ENCODE measurements around the gene PRKAG1. TPM values are rescaled to one million over a fixed set of nuclear protein-coding genes. Genes with fewer than 3 reads are reported as not detected.
"Not testable (repeated sequence)": the region's sequence is repeated elsewhere in the genome, so short reads cannot be mapped to it uniquely, and the experiment has no call there.

Gene PRKAG1
- total RNA-seq (ENCODE audit: unreplicated experiment), result 58.2 TPM
- long read RNA-seq, transcript PRKAG1-206 (12 exons, 1,699 nt), result major isoform, 17 of 27 reads
- long read RNA-seq, partial matches to known transcripts, result 1 of 27 reads
- long read RNA-seq, other reads (novel, unspliced or antisense), result 6 of 27 reads

GRCh38 chr12:49018261-49019119 is at the start of gene PRKAG1:
Gene PRKAG1 (minus strand): TSS chr12:49018776. CDS start chr12:49018740, 36 bp downstream.
- H3K4me1 Mint-ChIP-seq (ENCODE audit: low read depth, unreplicated experiment), result peaks cover 10% of the 10 kb centered on the region
- H3K4me3 Mint-ChIP-seq (ENCODE audit: unreplicated experiment), result peak within 1 kb of the TSS; percentile 89
- H3K27ac Mint-ChIP-seq (ENCODE audit: unreplicated experiment), result peak within 1 kb of the TSS; percentile 99
- DNase-seq, result peak; percentile 97
- TF ChIP-seq CTCF (IDR thresholded peaks at IDR 0.05; ENCODE audit: partially characterized antibody, unreplicated experiment), result peak; percentile 52
- peaks cover 7% of the 10 kb centered on the region for H3K27me3 Mint-ChIP-seq (ENCODE audit: unreplicated experiment)
- peaks cover 7% of the 10 kb centered on the region for H3K9me3 Mint-ChIP-seq (ENCODE audit: unreplicated experiment)
- peaks cover 6% of the 10 kb centered on the region for H3K36me3 Mint-ChIP-seq (ENCODE audit: unreplicated experiment)

- no peak for TF ChIP-seq CTCF (IDR thresholded peaks at IDR 0.05; ENCODE audit: partially characterized antibody, unreplicated experiment)
- H3K27me3 Mint-ChIP-seq (ENCODE audit: unreplicated experiment), result peaks cover 7% of the 10 kb centered on the region
- H3K27ac Mint-ChIP-seq (ENCODE audit: unreplicated experiment), result no peak overlapping the region
- peaks cover 11% of the 10 kb centered on the region for H3K4me1 Mint-ChIP-seq (ENCODE audit: low read depth, unreplicated experiment)
- DNase-seq, result no peak
- no peak overlapping the region for H3K4me3 Mint-ChIP-seq (ENCODE audit: unreplicated experiment)
- no peaks in the 10 kb centered on the region for H3K36me3 Mint-ChIP-seq (ENCODE audit: unreplicated experiment)
- peaks cover 3% of the 10 kb centered on the region for H3K9me3 Mint-ChIP-seq (ENCODE audit: unreplicated experiment)
Observed at GRCh38 chr12:49066120-49066519, 47.5 kb upstream of the PRKAG1 start.

- no peak overlapping the region for H3K4me3 Mint-ChIP-seq (ENCODE audit: unreplicated experiment)
- no peak for DNase-seq
- H3K4me1 Mint-ChIP-seq (ENCODE audit: low read depth, unreplicated experiment), result peaks cover 11% of the 10 kb centered on the region
- H3K27me3 Mint-ChIP-seq (ENCODE audit: unreplicated experiment), result peaks cover 8% of the 10 kb centered on the region
- TF ChIP-seq CTCF (IDR thresholded peaks at IDR 0.05; ENCODE audit: partially characterized antibody, unreplicated experiment), result no peak
- no peaks in the 10 kb centered on the region for H3K36me3 Mint-ChIP-seq (ENCODE audit: unreplicated experiment)
- H3K27ac Mint-ChIP-seq (ENCODE audit: unreplicated experiment), result no peak overlapping the region
- H3K9me3 Mint-ChIP-seq (ENCODE audit: unreplicated experiment), result peaks cover 4% of the 10 kb centered on the region
Observed at GRCh38 chr12:49064767-49065152, 46.2 kb upstream of the PRKAG1 start.

GRCh38 chr12:49061916-49062315 is 43.3 kb upstream of the PRKAG1 start:
- Mint-ChIP-seq H3K27me3 (ENCODE audit: unreplicated experiment) (peaks cover 16% of the 10 kb centered on the region), H3K4me1 (ENCODE audit: low read depth, unreplicated experiment) (peaks cover 12% of the 10 kb centered on the region)
- not testable (repeated sequence) for DNase-seq; H3K27ac Mint-ChIP-seq (ENCODE audit: unreplicated experiment); H3K4me3 Mint-ChIP-seq (ENCODE audit: unreplicated experiment); H3K9me3 Mint-ChIP-seq (ENCODE audit: unreplicated experiment); H3K36me3 Mint-ChIP-seq (ENCODE audit: unreplicated experiment)

- Mint-ChIP-seq H3K9me3 (ENCODE audit: unreplicated experiment) (peaks cover 11% of the 10 kb centered on the region), H3K4me3 (ENCODE audit: unreplicated experiment) (peak overlapping the region; percentile 96), H3K27me3 (ENCODE audit: unreplicated experiment) (peaks cover 16% of the 10 kb centered on the region), H3K36me3 (ENCODE audit: unreplicated experiment) (no peaks in the 10 kb centered on the region), H3K27ac (ENCODE audit: unreplicated experiment) (peak overlapping the region; percentile 87), H3K4me1 (ENCODE audit: low read depth, unreplicated experiment) (peaks cover 19% of the 10 kb centered on the region)
- TF ChIP-seq CTCF (IDR thresholded peaks at IDR 0.05; ENCODE audit: partially characterized antibody, unreplicated experiment), result no peak
- DNase-seq, result no peak
Observed at GRCh38 chr12:49061157-49061650, 42.6 kb upstream of the PRKAG1 start.

All from glutamatergic neuron (in vitro differentiated cells).